HAP-1 (cell line): ENCODE results near the gene ADAMTS8.
A peak's percentile ranks its signal among the peaks of the same experiment; 100 is the strongest.
"Not testable (repeated sequence)": the region's sequence is repeated elsewhere in the genome, so short reads cannot be mapped to it uniquely, and the experiment has no call there.

Source experiments
- DNase-seq, 2 experiments: peaks; one replicate each; pipeline ENCODE4 v3.0.0-alpha.2; 2016 to 2020; ENCODE audit warnings: low spot score in 2 of 2
- H3K27me3 ChIP-seq: fragments of 250-450 bp; sonication (Bioruptor Pico); 2 replicates; pipeline ENCODE4 v1.5.1; 2020; ENCODE audit warnings: low read depth, mild to moderate bottlenecking, moderate library complexity
- H3K36me3 ChIP-seq: fragments of 250-450 bp; sonication (Bioruptor Pico); replicated peaks from 2 replicates; pipeline ENCODE4 v1.5.1; 2020; ENCODE audit warnings: mild to moderate bottlenecking
- H3K4me1 ChIP-seq: fragments of 250-450 bp; sonication (Bioruptor Pico); 2 replicates; pipeline ENCODE4 v1.5.1; 2020; ENCODE audit warnings: mild to moderate bottlenecking
- H3K4me3 ChIP-seq: fragments of 250-450 bp; sonication (Bioruptor Pico); 2 replicates; pipeline ENCODE4 v1.5.1; 2020; ENCODE audit warnings: mild to moderate bottlenecking, moderate library complexity
- H3K9me3 ChIP-seq: fragments of 250-450 bp; sonication (Bioruptor Pico); 2 replicates; pipeline ENCODE4 v1.5.1; 2020; ENCODE audit warnings: mild to moderate bottlenecking, moderate library complexity
- in situ Hi-C: fragments of 300-500 bp; cut with MboI; formaldehyde crosslinking; loops from 3 replicates; pipeline ENCODE4 v1.14.3; 2020; ENCODE audit warnings: low sequenced_read_pairs, inconsistent platforms, mixed read lengths

Gene ADAMTS8

DNA sequence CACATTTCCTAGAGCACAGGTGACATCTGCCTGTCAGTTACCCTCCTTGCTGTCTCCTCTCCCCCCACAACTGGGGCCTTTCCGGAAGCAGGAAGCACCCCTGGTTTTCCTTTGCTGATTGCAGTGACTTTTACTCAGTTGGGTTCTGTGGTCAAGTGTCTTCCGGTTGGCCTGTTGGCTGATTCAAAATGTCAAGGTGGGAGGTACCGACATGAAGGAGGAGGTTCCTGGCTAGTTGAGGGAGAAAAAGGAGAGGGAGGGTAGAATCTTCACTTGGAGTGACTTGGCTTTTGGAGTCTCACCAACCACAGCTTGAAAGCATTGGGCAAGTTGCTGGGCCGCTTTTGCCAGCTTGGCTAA, 10.7 kb upstream of the ADAMTS8 start:
- Histone ChIP-seq H3K9me3 (no peaks in the 10 kb centered on the region), H3K27me3 (peaks cover 2% of the 10 kb centered on the region; the same call in 1 of the 2 replicates), H3K36me3 (no peaks in the 10 kb centered on the region), H3K4me1 (0 out of 2 replicates have a peak, but pooled peaks cover 3% of the 10 kb centered on the region), H3K4me3 (no peak overlapping the region)
- in situ Hi-C loops: loop anchor here (5.0 kb wide), 1 partner anchor 428 kb away; no protein-coding TSS in a partner anchor
- no peak for DNase-seq

DNA sequence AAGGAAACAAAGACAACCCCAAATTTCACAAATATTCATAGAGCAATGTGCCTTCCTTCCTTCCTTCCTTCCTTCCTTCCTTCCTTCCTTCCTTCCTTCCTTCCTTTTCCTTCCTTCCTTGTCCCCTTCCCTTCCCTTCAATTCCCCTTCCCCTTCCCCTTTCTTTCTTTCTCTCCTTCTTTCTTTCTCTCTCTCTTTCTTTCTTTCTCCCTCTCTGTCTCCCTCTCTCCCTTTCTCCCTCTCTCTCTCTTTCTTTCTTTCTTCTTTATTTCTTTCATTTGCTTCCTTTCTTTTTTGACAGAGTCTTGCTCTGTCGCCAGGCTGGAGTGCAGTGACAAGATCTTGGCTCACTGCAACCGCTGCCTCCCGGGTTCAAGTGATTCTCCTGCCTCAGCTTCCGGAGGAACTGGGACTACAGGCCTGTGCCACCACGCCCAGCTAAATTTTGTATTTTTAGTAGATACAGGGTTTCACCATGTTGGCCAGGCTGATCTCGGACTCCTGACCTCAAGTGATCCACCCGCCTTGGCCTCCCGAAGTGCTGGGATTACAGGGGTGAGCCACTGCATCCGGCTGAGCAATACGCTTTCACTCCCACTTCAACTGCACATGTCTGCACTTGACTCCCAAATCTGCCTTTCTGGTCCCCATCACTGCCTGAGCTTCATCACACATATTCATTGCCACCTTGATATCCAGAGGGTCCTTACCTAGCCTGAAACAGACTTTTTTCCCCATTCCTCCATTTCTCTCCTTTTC, 10.2 kb upstream of the ADAMTS8 start:
- not testable (repeated sequence) for H3K27me3 ChIP-seq, H3K36me3 ChIP-seq, DNase-seq, H3K4me3 ChIP-seq, H3K4me1 ChIP-seq, H3K9me3 ChIP-seq
- in situ Hi-C loops: loop anchor here (5.0 kb wide), 1 partner anchor 429 kb away; no protein-coding TSS in a partner anchor

DNA sequence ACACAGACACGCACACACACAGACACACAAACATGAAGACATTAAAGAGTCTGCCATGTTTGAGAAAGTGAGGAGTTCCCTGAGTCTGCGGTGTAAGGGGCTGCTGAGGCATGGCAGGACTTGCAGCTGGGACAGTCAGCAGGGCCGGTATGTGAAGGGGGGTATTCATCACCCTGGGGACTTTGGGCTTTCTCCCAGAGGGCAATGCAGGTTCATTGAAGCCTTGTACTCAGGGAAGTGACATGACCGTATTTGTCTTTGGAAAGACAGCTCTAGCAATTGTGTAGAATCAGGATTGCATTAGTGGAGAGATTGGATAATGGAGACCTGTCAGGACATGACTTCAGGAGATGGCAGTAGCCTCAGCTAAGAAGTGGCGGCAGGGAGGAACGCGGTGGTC, 9.4 kb upstream of the ADAMTS8 start:
- in situ Hi-C loops: loop anchor here (5.0 kb wide), 1 partner anchor 429 kb away; no protein-coding TSS in a partner anchor

DNA sequence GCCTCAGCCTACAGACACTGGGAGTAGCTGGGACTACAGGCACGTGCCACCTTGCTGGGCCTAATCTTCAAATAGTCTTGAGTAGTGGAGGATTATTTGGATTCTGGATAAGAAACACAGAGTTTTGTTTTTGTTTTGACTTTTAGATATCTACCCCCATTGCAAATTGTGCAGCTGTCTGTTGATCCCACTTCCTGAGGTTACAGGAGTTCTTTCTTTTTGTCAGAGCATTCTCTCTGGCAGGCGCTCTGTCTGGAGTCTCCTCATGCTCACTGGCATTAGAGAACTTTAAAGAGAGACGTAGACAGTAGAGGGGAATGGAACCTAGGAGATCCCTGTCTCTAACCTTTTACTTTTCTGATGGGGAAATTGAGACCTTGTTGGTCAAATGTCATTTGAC, 7.8 kb upstream of the ADAMTS8 start:
- Histone ChIP-seq H3K36me3 (no peaks in the 10 kb centered on the region), H3K9me3 (no peaks in the 10 kb centered on the region), H3K4me1 (0 out of 2 replicates have a peak, but pooled peaks cover 3% of the 10 kb centered on the region), H3K27me3 (peaks cover 7% of the 10 kb centered on the region; the same call in 1 of the 2 replicates), H3K4me3 (no peak overlapping the region)
- in situ Hi-C loops: loop anchor here (5.0 kb wide), 1 partner anchor 431 kb away; no protein-coding TSS in a partner anchor
- DNase-seq: no peak

More for the DNA sequence above, 9.4 kb upstream of the ADAMTS8 start:
- DNase-seq: no peak
- Histone ChIP-seq H3K36me3 (no peaks in the 10 kb centered on the region), H3K27me3 (peaks cover 2% of the 10 kb centered on the region; the same call in 1 of the 2 replicates), H3K4me1 (0 out of 2 replicates have a peak, but pooled peaks cover 3% of the 10 kb centered on the region), H3K4me3 (no peak overlapping the region), H3K9me3 (no peaks in the 10 kb centered on the region)

DNA sequence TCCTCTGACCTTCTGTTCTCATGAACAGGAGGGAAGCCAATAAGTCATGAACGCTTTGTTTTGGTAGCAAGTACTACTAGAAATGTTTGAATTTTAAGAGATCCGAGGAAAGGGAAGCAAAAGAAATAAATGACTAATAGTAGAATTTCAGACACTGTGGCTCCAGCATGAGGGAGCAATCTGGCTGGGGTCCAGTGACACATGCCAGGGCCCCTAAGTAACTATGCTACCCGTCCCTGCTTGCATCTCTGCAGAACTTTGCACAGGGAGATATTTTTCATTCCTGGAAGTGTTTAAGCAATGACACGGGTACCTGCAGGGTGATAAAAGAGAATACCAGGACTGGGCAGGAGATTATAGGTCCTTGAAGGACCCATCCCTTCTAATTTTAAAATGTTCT, 7.3 kb upstream of the ADAMTS8 start:
- Histone ChIP-seq H3K4me3 (no peak overlapping the region), H3K27me3 (peaks cover 7% of the 10 kb centered on the region; the same call in 1 of the 2 replicates), H3K4me1 (0 out of 2 replicates have a peak, but pooled peaks cover 3% of the 10 kb centered on the region), H3K9me3 (no peaks in the 10 kb centered on the region), H3K36me3 (no peaks in the 10 kb centered on the region)
- no peak for DNase-seq
- in situ Hi-C loops: loop anchor here (5.0 kb wide), 1 partner anchor 432 kb away; no protein-coding TSS in a partner anchor

DNA sequence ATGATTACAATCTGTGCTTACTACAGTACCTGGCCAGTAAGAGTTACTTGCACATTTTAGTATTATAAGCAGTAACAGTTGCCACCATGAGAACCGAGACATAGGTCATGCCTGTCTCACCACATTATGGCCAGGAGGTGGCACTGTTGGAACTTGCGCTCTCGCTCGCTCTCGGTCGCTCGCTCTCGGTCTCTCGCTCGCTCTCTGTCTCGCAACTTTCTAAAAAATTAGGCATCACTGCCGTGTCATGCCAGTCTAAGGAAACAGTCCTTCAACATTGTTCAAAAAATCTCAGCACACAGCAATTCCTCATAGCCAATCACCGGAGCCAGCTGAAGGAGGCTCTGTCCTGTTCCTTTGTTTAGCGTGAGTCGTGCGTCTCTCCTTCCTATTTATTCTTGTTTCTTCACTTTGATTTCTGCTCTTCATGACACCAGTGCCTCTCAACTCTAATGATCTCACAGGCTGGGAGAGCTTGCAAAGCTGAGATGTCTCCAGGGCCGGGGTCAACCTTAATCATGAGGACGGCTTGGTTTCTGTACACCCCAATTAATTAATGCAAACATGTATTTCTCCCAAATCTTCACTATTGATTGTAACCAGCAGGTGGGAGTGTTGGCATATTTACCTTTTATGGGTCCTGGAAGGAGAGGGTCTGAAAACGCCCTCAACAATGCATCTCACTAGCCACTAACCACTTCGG, 6.3 kb upstream of the ADAMTS8 start:
- DNase-seq: peak; percentile 74 to 75
- in situ Hi-C loops: loop anchor here (5.0 kb wide), 1 partner anchor 433 kb away; no protein-coding TSS in a partner anchor

DNA sequence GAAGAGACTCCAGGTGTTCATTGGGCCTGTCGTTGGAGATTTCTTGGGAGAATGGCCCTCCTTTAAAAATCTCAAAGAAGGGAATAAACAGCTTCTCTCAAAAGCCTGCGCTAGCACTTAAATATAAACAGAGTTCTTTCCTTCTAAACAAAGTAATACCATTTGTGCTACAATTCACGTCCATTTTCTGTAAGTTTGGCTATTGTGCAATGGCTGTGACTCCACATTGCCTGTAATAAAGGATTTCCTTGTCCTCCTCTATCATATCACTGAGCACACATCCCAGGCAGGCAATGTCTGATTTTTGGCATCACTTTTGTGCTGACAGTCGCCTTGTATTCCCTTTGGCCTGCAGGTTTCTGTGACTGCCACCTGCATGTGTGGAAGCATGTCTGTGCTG, 4.9 kb upstream of the ADAMTS8 start:
- in situ Hi-C loops: no loop called here
- DNase-seq: no peak
- Histone ChIP-seq H3K4me1 (0 out of 2 replicates have a peak, but pooled peaks cover 3% of the 10 kb centered on the region), H3K27me3 (peaks cover 28% of the 10 kb centered on the region), H3K36me3 (no peaks in the 10 kb centered on the region), H3K9me3 (no peaks in the 10 kb centered on the region), H3K4me3 (no peak overlapping the region)

More for the DNA sequence above, 6.3 kb upstream of the ADAMTS8 start:
- Histone ChIP-seq H3K9me3 (no peaks in the 10 kb centered on the region), H3K4me3 (peak overlapping the region; percentile 34), H3K36me3 (no peaks in the 10 kb centered on the region), H3K4me1 (0 out of 2 replicates have a peak, but pooled peaks cover 3% of the 10 kb centered on the region), H3K27me3 (peaks cover 16% of the 10 kb centered on the region)

DNA sequence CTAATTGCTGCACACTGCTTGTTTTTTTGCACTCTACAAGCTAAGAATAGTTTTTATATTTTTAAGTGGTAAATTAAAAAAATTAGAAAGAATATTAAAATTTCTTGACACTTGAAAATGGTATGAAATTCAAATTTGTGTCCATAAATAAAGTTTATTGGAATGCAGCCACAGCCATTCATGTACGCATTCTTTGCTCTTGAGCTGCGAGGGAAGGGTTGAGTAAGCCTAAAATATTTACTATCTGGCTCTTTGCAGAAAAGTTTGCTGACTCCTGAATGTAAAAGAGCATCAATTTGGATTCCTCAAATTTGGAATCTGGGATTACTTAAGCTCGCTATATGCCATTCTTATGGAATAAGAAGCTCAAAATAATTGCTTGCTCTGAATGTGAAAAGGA, 3.4 kb upstream of the ADAMTS8 start:
- in situ Hi-C loops: no loop called here
- peaks cover 38% of the 10 kb centered on the region for H3K27me3 ChIP-seq
- H3K36me3 ChIP-seq: no peaks in the 10 kb centered on the region
- H3K4me3 ChIP-seq: no peak overlapping the region
- 0 out of 2 replicates have a peak, but pooled peaks cover 3% of the 10 kb centered on the region for H3K4me1 ChIP-seq
- H3K9me3 ChIP-seq: no peaks in the 10 kb centered on the region
- no peak for DNase-seq

DNA sequence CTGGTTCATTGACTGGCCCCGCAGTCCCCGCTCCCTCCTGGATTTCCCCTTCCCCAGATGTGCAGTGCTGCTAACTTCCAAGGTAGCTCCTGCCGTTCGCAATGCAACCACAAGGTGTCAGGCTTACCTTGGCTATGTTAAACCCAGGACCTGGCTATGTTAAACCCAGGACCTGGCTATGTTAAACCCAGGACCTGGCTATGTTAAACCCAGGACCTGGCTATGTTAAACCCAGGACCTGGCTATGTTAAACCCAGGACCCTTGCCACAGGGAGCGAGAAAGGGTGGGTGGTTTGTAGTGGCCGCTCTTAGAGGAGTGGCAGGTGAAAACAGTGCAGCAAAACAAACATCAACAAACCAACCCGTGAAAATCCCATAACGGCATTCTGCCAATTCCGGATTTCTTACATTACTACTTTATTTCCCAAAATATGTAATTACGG, 2.9 kb upstream of the ADAMTS8 start:
- no peaks in the 10 kb centered on the region for H3K36me3 ChIP-seq
- no peak overlapping the region for H3K4me3 ChIP-seq
- peak; percentile 58 to 86 for DNase-seq
- H3K4me1 ChIP-seq: 0 out of 2 replicates have a peak, but pooled peaks cover 3% of the 10 kb centered on the region
- H3K9me3 ChIP-seq: no peaks in the 10 kb centered on the region
- H3K27me3 ChIP-seq: peaks cover 42% of the 10 kb centered on the region
- in situ Hi-C loops: no loop called here

DNA sequence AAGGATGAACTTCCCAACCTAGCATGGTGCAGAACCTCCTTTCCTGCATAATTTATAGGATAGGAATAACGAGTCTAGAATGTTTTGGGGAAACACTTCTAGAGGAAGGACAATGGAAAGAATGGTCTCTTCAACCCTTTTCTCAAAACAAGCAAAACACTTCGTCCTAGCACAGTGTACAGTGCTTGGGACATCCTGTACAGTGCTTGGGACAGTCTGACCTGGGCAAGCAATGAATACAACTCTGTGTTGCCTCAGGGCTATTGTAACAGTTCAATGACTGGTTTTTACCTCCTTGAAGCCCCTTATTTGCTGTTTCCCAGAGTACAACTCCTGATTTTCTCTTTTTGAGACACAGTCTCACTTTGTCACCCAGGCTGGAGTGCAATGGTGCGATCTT, 1.6 kb upstream of the ADAMTS8 start:
- no peak for DNase-seq
- Histone ChIP-seq H3K4me3 (no peak overlapping the region), H3K9me3 (no peaks in the 10 kb centered on the region), H3K36me3 (no peaks in the 10 kb centered on the region), H3K4me1 (no peaks in the 10 kb centered on the region), H3K27me3 (peaks cover 54% of the 10 kb centered on the region)
- in situ Hi-C loops: loop anchor here (10.0 kb wide), 1 partner anchor 215 kb away; no protein-coding TSS in a partner anchor

DNA sequence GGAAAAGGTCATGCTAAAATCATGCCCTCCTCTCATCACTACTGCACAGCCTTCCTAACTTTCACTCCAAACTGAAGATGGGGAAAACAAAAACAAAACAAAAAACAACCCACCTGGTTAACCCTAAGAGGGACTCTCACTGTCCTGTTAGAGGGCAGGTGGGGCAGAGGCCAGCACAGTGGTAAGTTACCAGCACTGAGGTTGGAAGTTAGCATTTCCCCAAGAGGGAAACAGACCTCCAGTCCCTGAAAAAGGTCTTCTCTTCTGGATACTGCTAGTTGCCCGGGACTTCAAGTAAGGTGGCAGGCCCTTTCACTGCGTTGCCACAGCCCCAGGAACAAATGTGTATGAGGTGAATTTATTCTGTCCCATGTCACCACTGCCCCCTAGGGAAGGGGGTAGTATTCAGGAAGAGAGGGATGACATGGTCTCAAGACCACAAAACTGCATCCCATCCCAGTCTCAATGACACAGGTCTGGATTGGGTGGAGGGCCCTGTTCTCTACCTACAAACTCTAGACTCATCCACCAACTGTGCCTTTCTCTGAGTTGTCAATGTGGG, 792 bp upstream of the ADAMTS8 start:
- in situ Hi-C loops: loop anchor here (10.0 kb wide), 1 partner anchor 214 kb away; no protein-coding TSS in a partner anchor

DNA sequence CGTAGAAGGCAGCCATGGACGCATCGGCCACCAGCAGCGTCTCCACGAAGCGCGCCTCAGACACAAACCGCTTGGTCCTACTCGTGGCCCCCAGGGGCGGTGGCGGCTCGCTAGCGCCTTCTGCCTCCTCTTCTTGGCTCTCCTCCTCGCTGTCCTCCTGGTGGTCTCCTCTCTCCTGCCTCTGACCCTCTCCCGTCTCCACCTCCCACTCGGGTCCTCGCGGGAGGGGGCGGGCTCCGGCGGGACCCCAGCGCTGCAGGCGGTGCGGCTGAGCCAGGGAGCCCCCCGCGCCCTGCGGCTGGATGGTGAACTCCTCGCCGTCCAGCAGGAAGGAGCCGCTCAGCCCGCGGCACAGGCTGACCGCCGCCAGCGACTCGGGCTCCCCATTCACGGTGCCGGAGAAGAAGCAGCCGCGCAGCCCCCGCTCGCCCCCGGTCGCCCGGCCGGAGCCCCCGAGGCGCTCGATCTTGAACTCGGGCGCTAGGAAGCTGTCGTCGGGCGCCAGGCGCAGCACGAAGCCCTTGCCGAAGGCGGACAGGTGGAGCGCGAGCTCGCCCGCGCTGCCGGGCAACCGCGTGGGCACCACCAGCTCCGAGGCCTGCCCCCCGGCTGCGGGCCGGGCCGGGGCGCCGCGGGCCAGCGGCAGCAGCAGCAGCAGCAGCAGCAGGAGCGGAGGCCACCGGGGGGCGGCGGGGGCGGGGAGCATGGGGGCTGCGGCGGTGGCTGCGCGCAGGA, 661 bp downstream of the ADAMTS8 start:
- H3K27me3 ChIP-seq: peaks cover 65% of the 10 kb centered on the region
- H3K4me1 ChIP-seq: no peaks in the 10 kb centered on the region
- H3K36me3 ChIP-seq: no peaks in the 10 kb centered on the region
- in situ Hi-C loops: loop anchor here (10.0 kb wide), 1 partner anchor 213 kb away; no protein-coding TSS in a partner anchor
- peak overlapping the region; percentile 2; the same call in 1 of the 2 replicates for H3K4me3 ChIP-seq
- H3K9me3 ChIP-seq: no peaks in the 10 kb centered on the region
- peak in 1 of 2 experiments; percentile 17 for DNase-seq

More for the DNA sequence above, 792 bp upstream of the ADAMTS8 start:
- DNase-seq: no peak
- H3K4me1 ChIP-seq: no peaks in the 10 kb centered on the region
- no peaks in the 10 kb centered on the region for H3K36me3 ChIP-seq
- no peak overlapping the region for H3K4me3 ChIP-seq
- H3K27me3 ChIP-seq: peaks cover 61% of the 10 kb centered on the region
- no peaks in the 10 kb centered on the region for H3K9me3 ChIP-seq
